Neutrophil (primary cell): ENCODE data around the gene COQ10B.
A peak's percentile ranks its signal among the peaks of the same experiment; 100 is the strongest.
"Not testable (repeated sequence)": the region's sequence is repeated elsewhere in the genome, so short reads cannot be mapped to it uniquely, and the experiment has no call there.

ENCODE experiments used
- H3K27ac ChIP-seq: fragments of 200-600 bp; sonication (generic); 2 replicates; pipeline ENCODE4 v1.5.1; 2016; ENCODE audit warnings: mild to moderate bottlenecking, moderate library complexity
- H3K27me3 ChIP-seq: fragments of 200-600 bp; sonication (generic); 2 replicates; pipeline ENCODE4 v1.6.0; 2016; ENCODE audit warnings: mild to moderate bottlenecking
- H3K36me3 ChIP-seq: fragments of 200-600 bp; sonication (generic); 2 replicates; pipeline ENCODE4 v1.5.1; 2017
- H3K4me1 ChIP-seq, 2 experiments: fragments of 200-600 bp in 1 of 2; sonication (generic) in 1 of 2; 1 replicate in 1 of 2; 2 replicates in 1 of 2; pipeline versions ENCODE4 v1.5.1 to v1.6.1; 2013 to 2016; ENCODE audit warnings: low read depth in 1 of 2, low read length in 1 of 2, mild to moderate bottlenecking in 1 of 2, moderate library complexity in 1 of 2; ENCODE audit not compliant: control insufficient read depth in 1 of 2, insufficient read depth in 1 of 2
- H3K4me3 ChIP-seq, 2 experiments: fragments of 200-600 bp in 1 of 2; sonication (generic) in 1 of 2; 1 replicate in 1 of 2; 2 replicates in 1 of 2; pipeline ENCODE4 v1.5.1; 2013 to 2016; ENCODE audit warnings: low read depth in 1 of 2, low read length in 1 of 2, mild to moderate bottlenecking in 1 of 2, moderate library complexity in 1 of 2
- H3K9me3 ChIP-seq: fragments of 200-600 bp; sonication (generic); 2 replicates; pipeline ENCODE4 v1.5.1; 2016
- CTCF ChIP-seq: fragments of 200-600 bp; sonication (generic); IDR thresholded peaks from 2 replicates; pipeline ENCODE4 v1.5.1; 2016; ENCODE audit warnings: antibody characterized with exemption

Gene COQ10B

DNA sequence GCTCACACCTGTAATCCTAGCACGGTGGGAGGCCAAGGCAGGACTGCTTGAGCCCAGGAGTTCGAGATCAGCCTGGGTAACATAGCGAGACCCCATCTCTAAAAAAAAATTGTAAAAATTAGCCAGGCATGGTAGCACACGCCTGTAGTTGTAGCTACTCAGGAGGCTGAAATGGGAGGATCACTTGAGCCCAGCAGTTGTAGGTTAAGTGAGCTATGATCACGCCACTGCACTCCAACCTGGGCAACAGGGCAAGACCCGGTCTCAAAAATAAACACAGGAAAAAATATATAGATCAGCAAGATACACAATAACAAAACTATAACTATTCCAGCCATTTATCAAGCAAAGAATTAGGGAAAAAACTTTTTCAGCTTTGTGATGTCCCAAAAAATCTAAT, 21.5 kb upstream of the COQ10B start:
- H3K36me3 ChIP-seq, result peaks cover 4% of the 10 kb centered on the region
- peaks cover 51% of the 10 kb centered on the region in 2 experiments for H3K4me1 ChIP-seq
- no peaks in the 10 kb centered on the region for H3K9me3 ChIP-seq
- no peaks in the 10 kb centered on the region for H3K27me3 ChIP-seq
- no peak for TF ChIP-seq CTCF
- peak overlapping the region in 1 of 2 experiments; percentile 96 for H3K4me3 ChIP-seq
- H3K27ac ChIP-seq, result peak overlapping the region; percentile 69

DNA sequence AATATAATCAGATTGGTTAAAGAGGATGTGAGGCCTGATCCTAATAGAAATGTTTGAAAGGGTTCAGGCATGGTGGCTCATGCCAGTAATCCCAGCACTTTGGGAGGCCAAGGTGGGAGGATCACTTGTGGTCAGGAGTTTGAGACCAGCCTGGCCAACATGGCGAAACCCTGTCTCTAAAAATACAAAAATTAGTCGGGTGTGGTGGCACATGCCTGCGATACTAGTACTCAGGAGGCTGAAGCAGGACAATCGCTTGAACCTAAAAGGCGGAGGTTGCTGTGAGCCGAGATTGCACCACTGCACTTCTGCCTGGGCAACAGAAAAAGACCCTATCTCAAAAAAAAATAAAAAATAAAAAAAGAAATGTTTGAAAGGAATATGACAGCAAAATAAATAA, 20.8 kb upstream of the COQ10B start:
- not testable (repeated sequence) for H3K27me3 ChIP-seq, H3K9me3 ChIP-seq, H3K36me3 ChIP-seq
- H3K4me1 ChIP-seq, result peaks cover 46 to 51% of the 10 kb centered on the region in 2 experiments
- peak overlapping the region in 1 of 2 experiments; percentile 96 for H3K4me3 ChIP-seq
- H3K27ac ChIP-seq, result peak overlapping the region; percentile 69

DNA sequence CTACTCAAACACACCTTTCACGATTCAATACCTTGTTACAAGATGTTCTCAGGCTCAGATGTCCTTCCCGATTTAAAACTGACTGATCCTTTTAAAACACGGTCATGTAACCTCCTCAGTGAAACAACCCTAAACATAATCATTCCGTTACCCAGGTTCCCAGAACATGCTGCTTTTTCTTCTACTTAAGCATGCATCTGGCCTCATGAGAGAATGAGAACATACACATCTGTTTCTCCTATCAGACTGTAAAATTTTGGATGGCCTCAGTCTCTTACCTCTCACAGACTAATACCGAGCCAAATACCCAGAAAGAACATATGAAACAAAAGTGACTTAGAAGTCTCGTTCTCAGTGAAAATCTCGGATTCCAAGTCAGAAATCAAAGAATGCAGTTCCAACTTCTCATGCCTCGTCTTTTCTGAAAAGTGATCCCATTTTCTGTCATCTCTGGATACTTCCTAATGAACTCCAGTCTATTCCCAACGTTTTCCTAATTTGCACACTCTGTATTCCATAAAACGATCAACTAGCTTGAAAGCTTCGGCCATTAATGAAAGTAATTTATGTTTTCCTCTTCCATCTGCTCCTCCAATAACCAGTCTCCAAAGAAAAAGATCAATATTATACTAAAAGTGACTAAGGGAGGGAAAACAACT, 19.4 kb upstream of the COQ10B start:
- Histone ChIP-seq H3K36me3 (peaks cover 4% of the 10 kb centered on the region), H3K4me1 (peaks cover 43 to 51% of the 10 kb centered on the region in 2 experiments), H3K27ac (peak overlapping the region; percentile 94), H3K9me3 (no peaks in the 10 kb centered on the region), H3K4me3 (peak overlapping the region; percentile 96 to 100), H3K27me3 (no peaks in the 10 kb centered on the region)
- no peak for TF ChIP-seq CTCF

DNA sequence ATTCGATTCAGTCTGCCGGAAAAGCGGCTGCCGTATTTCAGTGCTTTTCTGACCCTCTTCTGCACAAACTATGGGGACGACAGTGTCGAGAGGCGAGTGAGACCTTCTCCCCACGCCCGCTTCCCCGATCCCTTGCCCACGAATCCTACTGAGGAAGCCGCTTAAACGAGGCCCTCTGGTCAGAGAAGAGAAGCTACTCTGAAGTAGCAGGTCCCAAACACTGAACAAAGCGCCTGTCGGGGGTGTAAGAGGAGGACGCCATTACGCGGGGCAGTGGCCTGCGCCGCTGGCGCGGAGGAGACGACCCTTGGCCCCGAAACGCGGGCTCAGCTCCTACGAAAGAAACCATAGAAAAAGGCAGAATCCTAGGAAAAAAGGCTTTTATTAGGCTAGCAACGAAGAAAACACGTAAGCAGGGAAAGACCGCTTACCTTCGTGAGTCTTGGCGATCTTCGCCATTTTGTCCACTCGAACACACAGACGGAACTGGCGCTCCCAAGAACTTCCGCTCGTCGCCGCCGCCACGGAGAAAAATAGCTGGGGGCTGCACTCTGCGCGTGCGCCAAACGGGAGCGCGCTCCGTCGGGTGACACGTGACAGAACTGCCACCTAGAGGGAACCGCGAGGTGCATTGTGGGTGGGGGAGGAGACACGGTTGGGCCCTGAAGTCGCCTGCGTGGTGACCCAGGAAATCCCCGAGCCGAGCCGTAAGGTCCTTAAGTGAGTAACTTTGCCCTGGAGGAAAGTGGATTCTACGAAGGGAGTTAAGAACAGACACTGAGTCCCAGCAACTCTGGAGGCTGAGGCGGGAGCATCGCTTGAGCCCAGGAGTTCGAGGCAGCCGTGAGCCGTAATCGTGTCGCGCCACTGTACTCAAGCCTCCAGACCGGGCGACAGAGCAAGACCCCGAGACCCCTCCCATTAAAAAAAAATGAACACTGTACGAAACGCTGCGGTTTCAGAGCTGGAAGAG, 18.5 kb upstream of the COQ10B start, which contains the start of gene SF3B1:
SF3B1 (minus strand) TSS at position 488 of the 973 bp plus-strand sequence; CDS start at position 459, 29 bp downstream.
- peak; percentile 39 for TF ChIP-seq CTCF
- H3K36me3 ChIP-seq, result no peaks in the 10 kb centered on the region
- peaks cover 43 to 51% of the 10 kb centered on the region in 2 experiments for H3K4me1 ChIP-seq

GRCh38 chr2:197435598-197436420, 17.5 kb upstream of the COQ10B start:
- Histone ChIP-seq H3K36me3 (no peaks in the 10 kb centered on the region), H3K27ac (peak overlapping the region; percentile 94)
- TF ChIP-seq CTCF, result no peak

More for the DNA sequence above, 18.5 kb upstream of the COQ10B start, which contains the start of gene SF3B1:
- Histone ChIP-seq H3K9me3 (no peaks in the 10 kb centered on the region), H3K27me3 (no peaks in the 10 kb centered on the region), H3K27ac (peak within 1 kb of the TSS; percentile 94), H3K4me3 (peak within 1 kb of the TSS; percentile 96 to 100)

More at GRCh38 chr2:197435598-197436420, 17.5 kb upstream of the COQ10B start:
- Histone ChIP-seq H3K4me1 (peaks cover 43 to 49% of the 10 kb centered on the region in 2 experiments), H3K9me3 (no peaks in the 10 kb centered on the region), H3K27me3 (no peaks in the 10 kb centered on the region), H3K4me3 (peak overlapping the region; percentile 96 to 100)
